ENCODE results near the gene IL3RA.
"Not testable (repeated sequence)": the region's sequence is repeated elsewhere in the genome, so short reads cannot be mapped to it uniquely, and the experiment has no call there.

The IL3RA gene

GRCh38 chrX:1336331-1336943 is at the start of gene IL3RA:
TSS of gene IL3RA (plus strand) at chrX:1336785. CDS start at chrX:1341766, 4,981 bp downstream.
- TF ChIP-seq ZNF274 (IDR thresholded peaks at IDR 0.05; ENCODE audit: low read depth, low read length), result no peak
- H3K4me3 ChIP-seq (ENCODE audit: low read length), result peak within 1 kb of the TSS; percentile 72

GRCh38 chrX:1289535-1289934 is 47.0 kb upstream of the IL3RA start:
- H3K4me3 ChIP-seq (ENCODE audit: low read length), result no peak overlapping the region
- TF ChIP-seq ZNF274 (IDR thresholded peaks at IDR 0.05; ENCODE audit: low read depth, low read length), result no peak

GRCh38 chrX:1291110-1291740 is 45.4 kb upstream of the IL3RA start:
- TF ChIP-seq ZNF274 (IDR thresholded peaks at IDR 0.05; ENCODE audit: low read depth, low read length), result no peak
- H3K4me3 ChIP-seq (ENCODE audit: low read length), result no peak overlapping the region

- no peak overlapping the region for H3K4me3 ChIP-seq (ENCODE audit: low read length)
Measured at GRCh38 chrX:1292575-1293290, 43.9 kb upstream of the IL3RA start.

GRCh38 chrX:1294301-1295067 is 42.1 kb upstream of the IL3RA start:
- TF ChIP-seq ZNF274 (IDR thresholded peaks at IDR 0.05; ENCODE audit: low read depth, low read length), result no peak
- H3K4me3 ChIP-seq (ENCODE audit: low read length), result no peak overlapping the region

More at GRCh38 chrX:1292575-1293290, 43.9 kb upstream of the IL3RA start:
- TF ChIP-seq ZNF274 (IDR thresholded peaks at IDR 0.05; ENCODE audit: low read depth, low read length), result no peak

- no peak overlapping the region for H3K4me3 ChIP-seq (ENCODE audit: low read length)
- TF ChIP-seq ZNF274 (IDR thresholded peaks at IDR 0.05; ENCODE audit: low read depth, low read length), result no peak
Measured at GRCh38 chrX:1295550-1295949, 41.0 kb upstream of the IL3RA start.

- not testable (repeated sequence) for H3K4me3 ChIP-seq (ENCODE audit: low read length)
Measured at GRCh38 chrX:1297591-1297990, 39.0 kb upstream of the IL3RA start.

GRCh38 chrX:1300449-1300848 is 36.1 kb upstream of the IL3RA start:
- TF ChIP-seq ZNF274 (IDR thresholded peaks at IDR 0.05; ENCODE audit: low read depth, low read length), result no peak
- H3K4me3 ChIP-seq (ENCODE audit: low read length), result no peak overlapping the region

- TF ChIP-seq ZNF274 (IDR thresholded peaks at IDR 0.05; ENCODE audit: low read depth, low read length), result no peak
- no peak overlapping the region for H3K4me3 ChIP-seq (ENCODE audit: low read length)
Measured at GRCh38 chrX:1305411-1305810, 31.2 kb upstream of the IL3RA start.

GRCh38 chrX:1306909-1307625 is 29.5 kb upstream of the IL3RA start:
- no peak for TF ChIP-seq ZNF274 (IDR thresholded peaks at IDR 0.05; ENCODE audit: low read depth, low read length)

GRCh38 chrX:1307626-1308340 is 28.8 kb upstream of the IL3RA start:
- H3K4me3 ChIP-seq (ENCODE audit: low read length), result no peak overlapping the region
- TF ChIP-seq ZNF274 (IDR thresholded peaks at IDR 0.05; ENCODE audit: low read depth, low read length), result no peak

More at GRCh38 chrX:1306909-1307625, 29.5 kb upstream of the IL3RA start:
- no peak overlapping the region for H3K4me3 ChIP-seq (ENCODE audit: low read length)

GRCh38 chrX:1308476-1308875 is 28.1 kb upstream of the IL3RA start:
- no peak overlapping the region for H3K4me3 ChIP-seq (ENCODE audit: low read length)
- no peak for TF ChIP-seq ZNF274 (IDR thresholded peaks at IDR 0.05; ENCODE audit: low read depth, low read length)

GRCh38 chrX:1308917-1309316 is 27.7 kb upstream of the IL3RA start:
- H3K4me3 ChIP-seq (ENCODE audit: low read length), result not testable (repeated sequence)
